H1 (cell line): ENCODE measurements around the gene C17orf50. TPM values are rescaled to one million over a fixed set of nuclear protein-coding genes. Genes with fewer than 3 reads are reported as not detected.

Experiments used
- CBX5 ChIP-seq: fragments of 300-800, 300-1000 bp; sonication (generic); IDR thresholded peaks from 2 replicates; pipeline ENCODE4 v1.7.1; 2016; ENCODE audit warnings: antibody characterized with exemption, low read length, low read depth
- CEBPB ChIP-seq: IDR thresholded peaks from 2 replicates; pipeline ENCODE4 v1.6.1; 2012; ENCODE audit warnings: low read depth, low read length
- CREB1 ChIP-seq: IDR thresholded peaks from 2 replicates; pipeline ENCODE4 v1.6.1; 2012; ENCODE audit warnings: inconsistent platforms
- SP1 ChIP-seq: IDR thresholded peaks from 2 replicates; pipeline ENCODE4 v1.6.1; 2011; ENCODE audit warnings: low read depth, low read length
- polyA plus RNA-seq, 7 experiments: library from polyadenylated mRNA; depleted of rRNA in 3 of 7; stranded (reverse) in 5 of 7; unstranded in 2 of 7; fragments of >200 nt in 5 of 7; fragments of 200-250 nt in 2 of 7; gene quantifications; 1 replicate in 5 of 7; 2 replicates in 1 of 7; 4 replicates in 1 of 7; pipeline versions ENCODE4 v1.2.1 to v1.2.3, GENCODE V29; 2011 to 2013; ENCODE audit warnings: missing spikeins in 2 of 7, mixed read lengths in 2 of 7
- total RNA-seq: library from RNA; stranded (reverse); fragmentation: NEBNext Ultra II Directional; extraction: Animal tissue kit (Norgen Biotek cat#: 25700); gene quantifications from 2 replicates; pipeline ENCODE4 v1.2.1, GENCODE V29; 2021
- TF ChIP-seq, protein P1 (sequence below): IDR thresholded peaks from 2 replicates; pipeline ENCODE4 v1.6.1; 2012; ENCODE audit warnings: inconsistent platforms
- TF ChIP-seq, protein P2 (sequence below), 3 experiments: IDR thresholded peaks; 1 replicate in 2 of 3; 2 replicates in 1 of 3; pipeline versions ENCODE4 v1.5.1 to v1.6.1; 2011; ENCODE audit warnings: low read length in 3 of 3, mild to moderate bottlenecking in 3 of 3, inconsistent platforms in 2 of 3, low read depth in 1 of 3, moderate library complexity in 1 of 3; ENCODE audit not compliant: insufficient read depth in 1 of 3; ENCODE audit errors: control extremely low read depth in 1 of 3

C17orf50 gene
- total and polyA plus RNA-seq, 2 of the 8 experiments (the other 6 are each of a cell fraction or from before 2014, with no cell fraction given) = 0.12 TPM; not detected in 1

DNA sequence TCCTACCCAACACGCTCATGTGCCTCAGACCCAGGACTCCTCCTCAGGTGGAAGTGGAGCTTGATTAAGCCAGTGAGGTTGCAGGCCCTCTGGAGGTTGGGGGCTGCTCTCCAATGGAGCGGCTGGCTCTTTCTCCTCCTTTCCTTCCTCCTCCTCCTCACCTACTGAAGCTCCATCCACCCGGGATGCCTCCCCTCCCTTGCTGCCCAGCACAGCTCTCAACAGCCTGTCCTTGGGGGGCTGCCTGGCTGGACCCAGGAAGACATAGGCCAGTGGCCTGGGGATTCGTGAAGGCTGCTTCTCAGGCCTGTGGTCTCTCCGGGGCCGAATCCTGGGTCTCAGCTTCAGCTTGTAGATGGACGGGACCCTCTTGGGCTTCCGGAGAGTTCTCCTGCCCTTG, 15.9 kb upstream of the C17orf50 start (continued):
- TF ChIP-seq CBX5 = no peak
- TF ChIP-seq, protein P1, sequence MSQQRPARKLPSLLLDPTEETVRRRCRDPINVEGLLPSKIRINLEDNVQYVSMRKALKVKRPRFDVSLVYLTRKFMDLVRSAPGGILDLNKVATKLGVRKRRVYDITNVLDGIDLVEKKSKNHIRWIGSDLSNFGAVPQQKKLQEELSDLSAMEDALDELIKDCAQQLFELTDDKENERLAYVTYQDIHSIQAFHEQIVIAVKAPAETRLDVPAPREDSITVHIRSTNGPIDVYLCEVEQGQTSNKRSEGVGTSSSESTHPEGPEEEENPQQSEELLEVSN = no peak
- no peak for TF ChIP-seq CEBPB
- TF ChIP-seq CREB1 = no peak
- no peak for TF ChIP-seq SP1
- TF ChIP-seq, protein P2, sequence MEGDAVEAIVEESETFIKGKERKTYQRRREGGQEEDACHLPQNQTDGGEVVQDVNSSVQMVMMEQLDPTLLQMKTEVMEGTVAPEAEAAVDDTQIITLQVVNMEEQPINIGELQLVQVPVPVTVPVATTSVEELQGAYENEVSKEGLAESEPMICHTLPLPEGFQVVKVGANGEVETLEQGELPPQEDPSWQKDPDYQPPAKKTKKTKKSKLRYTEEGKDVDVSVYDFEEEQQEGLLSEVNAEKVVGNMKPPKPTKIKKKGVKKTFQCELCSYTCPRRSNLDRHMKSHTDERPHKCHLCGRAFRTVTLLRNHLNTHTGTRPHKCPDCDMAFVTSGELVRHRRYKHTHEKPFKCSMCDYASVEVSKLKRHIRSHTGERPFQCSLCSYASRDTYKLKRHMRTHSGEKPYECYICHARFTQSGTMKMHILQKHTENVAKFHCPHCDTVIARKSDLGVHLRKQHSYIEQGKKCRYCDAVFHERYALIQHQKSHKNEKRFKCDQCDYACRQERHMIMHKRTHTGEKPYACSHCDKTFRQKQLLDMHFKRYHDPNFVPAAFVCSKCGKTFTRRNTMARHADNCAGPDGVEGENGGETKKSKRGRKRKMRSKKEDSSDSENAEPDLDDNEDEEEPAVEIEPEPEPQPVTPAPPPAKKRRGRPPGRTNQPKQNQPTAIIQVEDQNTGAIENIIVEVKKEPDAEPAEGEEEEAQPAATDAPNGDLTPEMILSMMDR (IDR thresholded peaks at IDR 0.05; ENCODE audit: control extremely low read depth in 1 of 3, insufficient read depth in 1 of 3, low read depth in 1 of 3, low read length in 3 of 3) = no peak
